Right kidney (tissue), 9 donors: ENCODE data around the gene PTCD3.

Experiments used
- DNase-seq: peaks from one replicate; pipeline ENCODE4 v3.0.0-alpha.2; 2016
- long read RNA-seq, 8 donors: transcript quantifications; one replicate each; lab custom pipeline, GENCODE V29; 2026

PTCD3 gene
- long read RNA-seq, donor 1, full-length matches to known transcripts: 9 of 46 reads
- long read RNA-seq, donor 1, partial matches to known transcripts: 37 of 46 reads
- long read RNA-seq, donor 1, other reads (novel, unspliced or antisense): 0 of 46 reads
- long read RNA-seq, donor 2, full-length matches to known transcripts: 1 of 7 reads
- long read RNA-seq, donor 2, partial matches to known transcripts: 6 of 7 reads
- long read RNA-seq, donor 2, other reads (novel, unspliced or antisense): 0 of 7 reads
- long read RNA-seq, donor 3, full-length matches to known transcripts: 1 of 20 reads
- long read RNA-seq, donor 3, partial matches to known transcripts: 19 of 20 reads
- long read RNA-seq, donor 3, other reads (novel, unspliced or antisense): 0 of 20 reads
- long read RNA-seq, donor 4, full-length matches to known transcripts: 7 of 37 reads
- long read RNA-seq, donor 4, partial matches to known transcripts: 30 of 37 reads
- long read RNA-seq, donor 4, other reads (novel, unspliced or antisense): 0 of 37 reads
- long read RNA-seq, donor 5, full-length matches to known transcripts: 2 of 26 reads
- long read RNA-seq, donor 5, partial matches to known transcripts: 24 of 26 reads
- long read RNA-seq, donor 5, other reads (novel, unspliced or antisense): 0 of 26 reads
- long read RNA-seq, donor 6, full-length matches to known transcripts: 4 of 15 reads
- long read RNA-seq, donor 6, partial matches to known transcripts: 11 of 15 reads
- long read RNA-seq, donor 6, other reads (novel, unspliced or antisense): 0 of 15 reads
- long read RNA-seq, donor 7, full-length matches to known transcripts: 5 of 63 reads
- long read RNA-seq, donor 7, partial matches to known transcripts: 58 of 63 reads
- long read RNA-seq, donor 7, other reads (novel, unspliced or antisense): 0 of 63 reads
- long read RNA-seq, donor 8, full-length matches to known transcripts: 6 of 84 reads
- long read RNA-seq, donor 8, partial matches to known transcripts: 66 of 84 reads
- long read RNA-seq, donor 8, other reads (novel, unspliced or antisense): 12 of 84 reads

DNA sequence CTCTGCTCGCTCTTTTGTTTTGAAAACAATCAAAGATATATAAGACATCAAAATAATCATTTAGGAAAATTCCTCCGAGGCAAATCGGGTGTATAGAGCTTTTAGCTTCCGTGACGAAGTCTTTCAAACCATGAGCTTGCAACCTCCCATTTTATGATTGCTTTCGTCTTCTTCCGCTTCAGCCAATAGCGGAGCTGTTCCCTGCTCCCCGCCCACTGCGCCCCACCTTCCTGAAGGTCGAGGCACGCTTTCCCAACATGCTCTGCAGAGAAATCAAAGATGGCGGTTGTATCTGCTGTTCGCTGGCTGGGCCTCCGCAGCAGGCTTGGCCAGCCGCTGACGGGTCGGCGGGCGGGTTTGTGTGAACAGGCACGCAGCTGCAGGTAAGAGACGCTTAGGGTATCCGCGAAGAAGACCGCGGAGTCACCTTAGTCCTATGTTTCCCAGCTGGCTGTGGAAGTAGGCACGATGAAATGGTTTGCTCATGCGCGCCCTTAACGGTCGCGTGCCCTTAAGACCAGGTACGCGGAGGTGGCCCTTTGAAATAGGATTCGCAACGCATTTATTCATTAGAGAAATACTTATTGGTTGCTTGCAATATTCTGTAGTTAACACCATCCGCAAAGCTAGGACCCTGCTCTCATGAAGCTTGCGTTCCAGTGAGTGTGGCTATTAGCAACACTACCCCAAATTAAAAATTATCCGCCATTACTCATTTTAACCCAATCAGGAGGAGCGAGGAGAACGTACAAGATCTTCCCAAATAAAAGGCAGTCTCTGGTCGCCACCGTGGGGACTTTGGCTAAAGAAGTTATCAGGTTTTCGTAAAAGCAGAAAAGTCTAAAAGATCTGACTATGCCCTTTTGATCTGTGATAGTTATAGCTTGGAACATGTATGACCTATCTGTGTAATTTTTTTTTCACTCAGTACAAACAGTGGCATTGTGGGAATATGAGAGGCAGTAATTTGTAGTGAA lies at the start of gene PTCD3:
Gene PTCD3 (plus strand): TSS at position 267 of the 977 bp plus-strand sequence. CDS start 13 bp downstream, at position 280.
- no peak for DNase-seq

DNA sequence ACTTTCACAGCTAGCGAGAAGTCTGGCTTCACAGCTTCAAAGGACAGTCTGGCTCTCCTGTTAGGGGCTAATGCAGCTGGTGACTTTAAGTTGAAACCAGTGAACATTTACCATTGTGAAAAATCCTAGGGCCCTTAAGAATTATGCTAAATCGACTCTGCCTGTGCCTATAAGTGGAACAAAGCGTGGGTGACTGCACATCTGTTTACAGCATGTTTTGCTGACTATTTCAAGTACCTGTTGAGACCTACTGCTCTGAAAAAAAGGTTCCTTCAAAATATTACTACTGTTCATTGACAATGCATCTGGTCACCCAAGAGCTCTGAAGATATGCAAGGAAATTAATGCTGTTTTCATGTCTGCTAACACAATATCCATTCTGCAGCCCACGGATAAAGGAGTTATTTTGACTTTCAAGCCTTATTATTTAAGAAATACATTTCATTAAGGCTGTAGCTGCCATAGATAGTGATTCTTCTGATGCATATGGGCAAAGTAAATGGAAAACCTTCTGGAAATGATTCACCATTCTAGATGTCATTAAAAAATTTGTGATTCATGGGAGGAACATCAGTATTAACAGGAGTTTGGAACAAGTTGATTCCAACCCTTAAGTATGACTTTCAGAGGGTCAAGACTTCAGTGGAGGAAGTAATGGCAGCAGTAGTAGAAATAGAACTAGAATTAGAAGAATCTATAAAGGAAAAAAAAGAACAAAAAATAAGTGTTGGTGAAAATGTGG lies 49.3 kb upstream of the PTCD3 start:
- DNase-seq: no peak

DNA sequence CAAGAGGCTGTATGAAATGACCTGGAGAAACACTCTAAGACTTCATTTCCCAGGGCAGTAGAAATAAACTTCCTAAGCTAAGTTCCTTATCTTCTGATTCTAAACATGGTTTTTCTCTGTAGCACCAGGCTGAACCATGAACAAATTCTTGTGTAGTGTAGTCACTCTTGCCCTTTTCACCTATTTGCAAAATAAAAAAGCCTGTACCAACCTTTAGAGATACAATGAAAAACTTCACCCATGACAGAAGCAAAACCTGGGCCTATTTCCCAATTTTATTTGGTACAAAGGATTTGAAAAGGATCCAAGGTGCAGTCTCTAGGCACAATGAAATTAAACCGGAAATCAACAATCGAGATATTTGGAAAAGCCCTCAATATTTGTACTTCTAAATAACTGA lies 44.0 kb upstream of the PTCD3 start:
- DNase-seq: no peak

DNA sequence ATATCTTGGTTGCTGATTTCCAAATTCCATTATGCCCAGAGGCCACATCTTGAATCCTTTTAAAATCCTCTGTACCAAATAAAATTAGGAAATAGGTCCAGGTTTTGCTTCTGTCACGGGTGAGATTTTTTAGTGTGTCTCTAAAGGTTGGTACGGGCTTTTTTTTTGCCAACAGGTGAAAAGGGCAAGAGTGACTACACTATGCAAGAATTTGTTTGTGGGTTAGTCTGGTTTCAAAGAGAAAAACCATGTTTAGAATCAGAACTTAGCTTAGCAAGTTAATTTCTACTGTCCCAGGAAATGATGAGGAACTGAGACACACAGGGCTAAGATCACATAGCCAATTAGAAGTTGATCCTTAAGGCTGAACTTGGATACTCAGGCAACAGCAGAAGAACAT lies 42.0 kb upstream of the PTCD3 start:
- DNase-seq: no peak

DNA sequence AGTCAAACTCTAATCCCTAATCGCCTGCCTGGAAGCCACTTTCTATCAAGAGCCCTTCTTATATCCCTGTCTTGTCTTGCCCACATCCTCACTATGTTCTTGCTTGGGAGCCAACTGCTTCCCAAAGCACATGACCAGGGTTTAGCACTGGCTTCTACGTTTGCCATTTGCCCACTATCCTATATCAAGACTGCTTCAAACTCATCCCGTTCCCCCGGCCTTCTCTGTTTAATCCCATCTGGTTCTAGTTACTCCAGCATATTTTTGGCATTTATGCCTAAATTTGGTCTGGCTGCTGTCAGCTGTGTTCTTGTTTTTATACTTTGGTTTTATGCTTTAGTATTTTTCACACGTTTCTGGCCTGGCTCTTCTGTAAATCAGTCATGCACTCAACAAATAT lies 40.5 kb upstream of the PTCD3 start:
- no peak for DNase-seq

DNA sequence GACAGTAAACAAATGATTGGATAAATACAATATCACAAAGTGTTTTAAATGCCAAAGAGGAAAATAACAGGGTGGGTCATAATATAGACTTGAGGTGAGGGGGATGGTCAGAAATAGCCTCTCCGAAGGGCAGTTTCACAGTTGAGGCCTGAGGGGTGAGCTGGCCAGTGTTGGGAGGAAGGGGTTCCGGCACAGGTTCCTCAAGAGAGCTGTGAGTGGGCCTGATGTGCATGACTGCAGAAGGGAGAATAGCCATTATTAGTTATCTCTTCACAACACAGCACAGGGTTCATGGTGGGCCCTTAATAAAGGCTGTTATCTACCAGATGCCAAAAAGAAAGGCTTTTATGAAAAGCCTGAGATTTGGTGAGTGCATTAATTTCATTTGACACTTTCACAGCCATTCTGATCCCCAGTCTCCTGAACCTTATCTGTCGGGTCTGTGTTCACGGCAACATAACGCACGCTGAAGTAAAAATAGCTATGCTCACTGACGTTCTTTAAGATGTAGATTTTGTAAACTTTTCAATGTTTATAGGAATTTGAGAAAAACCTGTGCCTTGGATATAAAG lies 39.9 kb upstream of the PTCD3 start:
- no peak for DNase-seq

DNA sequence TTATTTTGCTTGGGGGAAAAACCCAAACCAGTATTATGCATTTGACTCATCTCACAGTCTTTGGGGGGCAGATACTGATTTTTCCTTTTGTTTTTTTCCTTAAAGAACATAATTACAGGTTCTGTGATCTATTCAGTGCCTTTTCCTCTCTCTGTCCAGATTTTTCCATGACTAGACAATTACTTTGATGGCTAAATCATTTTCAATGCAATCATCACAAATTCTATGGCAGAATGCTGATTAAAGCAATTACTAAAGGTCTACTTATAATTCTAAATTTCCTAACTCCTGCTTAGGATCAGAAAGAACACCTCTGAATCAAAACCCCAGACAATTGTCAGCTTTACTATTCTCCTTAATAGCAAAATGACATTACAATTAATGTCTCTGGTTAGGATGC lies 39.1 kb upstream of the PTCD3 start:
- DNase-seq: no peak

DNA sequence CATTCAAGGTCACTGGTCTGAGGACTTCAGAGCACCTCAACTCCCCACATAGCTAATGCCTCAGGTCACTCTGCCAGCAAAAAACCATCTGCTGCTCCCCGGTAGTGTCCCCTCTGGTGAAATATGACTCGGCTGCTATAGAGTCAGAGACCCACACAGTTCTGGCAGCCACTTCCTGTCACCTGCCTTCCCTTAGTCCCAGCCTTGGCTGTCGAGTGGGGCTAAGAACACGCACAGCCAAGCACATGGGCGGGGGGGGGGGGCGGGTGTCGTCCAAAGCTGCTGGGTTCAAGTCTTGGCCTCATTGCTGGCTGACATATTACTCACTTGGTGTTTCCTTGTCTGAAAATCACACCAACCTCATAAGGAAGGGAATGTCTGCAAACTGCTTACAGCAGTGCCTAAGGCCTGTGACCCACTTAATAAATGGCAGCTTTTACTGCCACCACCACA lies 37.9 kb upstream of the PTCD3 start:
- DNase-seq: no peak

DNA sequence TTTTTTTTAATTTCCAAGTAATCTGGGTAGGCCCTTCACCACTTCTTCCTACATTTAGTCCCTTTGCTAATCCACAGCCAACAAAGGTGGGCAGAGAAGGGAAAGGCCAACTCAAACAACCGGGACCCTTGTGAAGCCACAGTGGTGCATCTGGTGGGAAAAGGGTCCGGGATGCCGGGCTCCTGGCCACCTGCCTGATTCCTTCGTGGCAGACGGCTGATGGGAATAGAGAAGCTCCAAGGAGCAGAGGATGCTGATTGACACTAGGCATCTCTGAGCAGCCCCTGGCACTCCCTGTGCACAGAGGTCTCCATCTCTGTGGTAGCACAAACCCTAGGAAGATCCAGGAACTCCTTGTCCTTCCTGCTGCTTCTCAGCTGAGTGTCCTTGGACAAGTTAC lies 37.4 kb upstream of the PTCD3 start:
- no peak for DNase-seq

DNA sequence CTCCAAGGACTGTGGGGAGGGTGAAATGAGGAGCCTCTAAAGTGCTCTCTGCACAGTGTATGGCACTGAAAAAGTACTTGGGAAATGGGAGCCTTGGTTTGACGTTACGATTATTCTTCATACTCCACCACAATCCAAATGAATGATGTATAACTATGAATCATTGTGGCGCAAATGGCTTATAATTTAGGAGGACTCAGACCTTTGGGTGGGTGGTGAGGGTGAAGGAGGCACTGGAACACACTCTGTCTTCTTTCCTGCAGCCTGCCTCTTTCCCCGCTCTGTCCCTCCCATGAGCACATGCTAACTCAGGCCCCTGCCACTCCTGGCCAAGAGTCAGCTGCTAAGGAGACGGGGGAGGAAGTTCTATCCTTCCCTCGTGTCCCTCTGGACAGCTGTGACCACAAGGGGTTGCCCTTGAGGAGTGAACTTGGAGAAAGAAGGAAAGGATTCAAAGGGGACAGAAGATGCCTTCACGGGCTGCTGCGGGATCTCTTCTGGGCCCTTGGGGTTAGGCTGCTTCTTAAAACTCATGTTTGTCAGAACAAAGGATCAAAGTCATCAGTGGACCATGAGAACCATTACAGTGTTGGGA lies 36.8 kb upstream of the PTCD3 start:
- no peak for DNase-seq

DNA sequence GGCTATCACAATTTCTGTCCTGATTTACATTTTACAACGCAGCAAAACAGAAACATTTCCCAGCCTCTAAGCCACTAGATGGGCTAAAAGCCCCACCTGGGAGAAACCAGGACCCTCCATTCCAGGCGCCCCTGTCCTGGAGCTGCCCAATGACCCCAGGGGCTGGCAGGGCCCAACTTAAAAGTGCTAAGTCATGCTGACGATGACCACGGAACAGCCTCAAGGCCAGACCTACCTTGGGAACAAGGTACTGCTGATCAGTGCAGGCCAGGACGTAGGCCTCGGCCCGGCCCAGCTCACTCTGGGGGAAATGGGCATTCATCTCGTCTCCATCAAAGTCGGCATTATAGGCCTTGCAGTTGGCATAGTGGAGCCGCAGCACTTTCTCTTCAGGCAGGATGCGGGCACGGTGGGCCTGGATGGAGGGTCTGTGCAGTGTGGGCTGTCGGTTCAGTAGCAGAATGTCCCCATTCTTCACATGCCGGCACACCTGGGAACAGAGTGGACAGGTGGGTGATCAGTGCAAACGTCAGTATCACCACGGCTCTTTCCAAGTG lies 36.2 kb upstream of the PTCD3 start:
- DNase-seq: no peak

DNA sequence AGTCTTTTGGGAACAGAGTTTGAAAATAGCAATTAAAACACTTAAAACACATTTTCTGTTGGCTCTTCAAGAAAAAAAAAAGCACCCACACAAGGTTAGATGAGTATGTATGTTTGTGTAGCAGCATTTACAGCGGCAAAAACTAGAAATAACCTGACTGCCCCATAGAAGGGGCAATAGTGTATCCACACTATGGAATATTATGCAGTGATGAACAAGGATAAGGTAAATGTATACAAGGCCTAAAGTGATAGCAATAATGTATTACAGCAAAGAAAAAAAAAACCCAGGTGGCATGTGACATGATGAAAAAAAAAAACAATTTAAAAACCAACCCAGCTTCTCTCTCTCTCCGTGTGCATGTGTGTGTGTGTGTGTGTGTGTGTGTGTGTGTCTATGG lies 35.2 kb upstream of the PTCD3 start:
- DNase-seq: no peak

DNA sequence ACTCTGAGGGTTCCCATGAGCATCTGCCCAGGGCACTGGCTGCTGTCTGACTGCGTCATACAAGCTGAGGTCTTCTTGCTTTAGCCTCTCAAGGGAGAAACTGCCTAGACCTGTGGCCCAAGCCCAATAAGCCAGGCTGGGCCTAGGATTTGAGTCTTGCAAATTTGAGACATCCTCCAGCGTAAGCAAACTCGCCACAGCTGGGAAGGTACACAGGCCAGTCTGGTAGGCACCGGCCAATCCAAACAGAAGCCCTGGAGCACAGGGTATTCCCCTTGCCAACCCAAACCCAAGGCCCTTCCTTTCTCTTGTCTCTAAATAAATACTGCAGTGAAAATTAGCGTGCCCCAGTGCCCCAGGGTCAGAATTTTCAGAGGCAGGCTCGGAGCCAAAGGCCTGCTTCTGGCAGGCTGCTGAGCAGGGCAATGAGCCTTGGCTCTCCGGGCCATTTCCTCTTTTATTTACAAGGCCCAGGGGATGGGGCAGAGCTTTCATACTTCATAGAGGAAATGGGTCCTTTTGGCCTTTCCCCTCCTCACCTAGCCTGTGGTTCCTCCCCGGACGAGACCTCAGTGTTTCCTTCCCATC lies 33.7 kb upstream of the PTCD3 start:
- peak; percentile 8 for DNase-seq

DNA sequence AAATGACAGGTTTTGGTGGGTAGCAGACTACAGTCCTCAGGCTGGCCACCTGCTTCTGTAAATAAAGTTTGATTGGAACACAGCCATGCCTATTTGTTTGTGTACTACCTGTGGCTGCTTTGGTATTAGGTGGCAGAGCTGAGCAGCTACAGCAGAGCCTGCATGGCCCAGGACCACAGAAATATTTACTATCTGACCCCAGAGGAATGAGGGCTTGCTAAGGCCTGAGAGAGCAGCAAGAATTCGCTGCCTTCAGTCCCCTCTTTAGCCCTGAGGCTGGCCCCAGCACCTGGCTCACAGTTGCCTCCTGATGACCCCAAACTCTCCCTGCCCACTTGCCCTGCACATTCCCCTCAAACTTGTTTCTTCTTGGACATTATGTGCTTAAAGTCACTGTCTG lies 32.8 kb upstream of the PTCD3 start:
- DNase-seq: no peak

DNA sequence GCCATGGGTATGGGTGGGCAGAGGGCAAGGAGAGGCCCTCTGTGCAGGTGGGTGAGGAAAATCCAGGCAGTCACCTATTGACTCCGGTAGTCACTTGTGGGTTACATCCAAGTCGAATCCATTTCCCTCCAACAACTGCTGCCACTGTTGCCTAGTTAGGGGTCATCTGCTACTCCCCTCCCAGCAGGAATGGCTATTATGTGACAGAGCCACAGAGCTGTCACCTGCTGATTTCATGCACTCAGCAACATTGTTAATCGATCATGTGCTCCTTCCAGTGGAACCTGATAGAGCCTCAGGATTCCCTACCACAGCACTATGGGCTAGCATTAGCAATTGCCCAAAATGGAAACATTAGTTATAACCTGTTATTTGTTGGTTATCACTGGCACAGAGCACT lies 31.8 kb upstream of the PTCD3 start:
- DNase-seq: no peak

DNA sequence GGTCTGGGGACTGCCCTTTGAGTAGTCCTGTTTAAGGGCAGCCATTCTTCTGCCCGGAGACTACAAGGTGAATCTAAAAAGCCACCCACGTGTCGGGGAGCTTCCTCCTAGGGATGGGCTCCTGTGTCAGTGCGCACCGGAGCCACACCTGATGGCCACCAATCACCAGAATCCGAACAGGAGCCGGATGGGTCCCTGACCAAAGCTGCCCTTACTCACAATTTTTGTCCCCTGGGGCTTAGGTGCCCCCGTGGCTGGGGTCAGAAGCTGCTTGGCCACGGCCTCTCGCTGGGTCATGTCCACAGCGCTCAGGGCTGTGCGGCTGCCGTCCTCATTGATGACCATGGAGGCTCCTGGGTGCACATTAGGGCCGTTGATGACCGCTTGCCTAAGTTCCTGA lies 31.2 kb upstream of the PTCD3 start:
- DNase-seq: no peak

DNA sequence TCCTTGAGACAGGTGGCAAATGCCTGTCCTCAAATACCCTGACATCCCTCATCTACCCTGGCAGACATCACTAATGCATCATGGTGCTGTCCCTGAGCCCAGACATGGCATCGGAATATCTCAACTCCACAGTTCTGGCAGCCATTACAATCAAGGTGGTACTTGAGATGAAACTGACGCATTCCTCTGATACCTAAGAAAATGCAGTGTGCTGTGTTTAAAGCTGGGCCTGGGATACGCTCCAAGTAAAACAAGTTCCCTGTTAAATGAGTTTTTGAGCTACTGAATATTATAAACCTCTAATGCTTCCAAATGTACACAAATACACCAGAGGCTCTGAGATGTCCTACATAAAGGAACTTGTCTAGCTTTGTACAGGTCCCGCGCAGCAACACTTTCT lies 30.1 kb upstream of the PTCD3 start:
- DNase-seq: no peak

DNA sequence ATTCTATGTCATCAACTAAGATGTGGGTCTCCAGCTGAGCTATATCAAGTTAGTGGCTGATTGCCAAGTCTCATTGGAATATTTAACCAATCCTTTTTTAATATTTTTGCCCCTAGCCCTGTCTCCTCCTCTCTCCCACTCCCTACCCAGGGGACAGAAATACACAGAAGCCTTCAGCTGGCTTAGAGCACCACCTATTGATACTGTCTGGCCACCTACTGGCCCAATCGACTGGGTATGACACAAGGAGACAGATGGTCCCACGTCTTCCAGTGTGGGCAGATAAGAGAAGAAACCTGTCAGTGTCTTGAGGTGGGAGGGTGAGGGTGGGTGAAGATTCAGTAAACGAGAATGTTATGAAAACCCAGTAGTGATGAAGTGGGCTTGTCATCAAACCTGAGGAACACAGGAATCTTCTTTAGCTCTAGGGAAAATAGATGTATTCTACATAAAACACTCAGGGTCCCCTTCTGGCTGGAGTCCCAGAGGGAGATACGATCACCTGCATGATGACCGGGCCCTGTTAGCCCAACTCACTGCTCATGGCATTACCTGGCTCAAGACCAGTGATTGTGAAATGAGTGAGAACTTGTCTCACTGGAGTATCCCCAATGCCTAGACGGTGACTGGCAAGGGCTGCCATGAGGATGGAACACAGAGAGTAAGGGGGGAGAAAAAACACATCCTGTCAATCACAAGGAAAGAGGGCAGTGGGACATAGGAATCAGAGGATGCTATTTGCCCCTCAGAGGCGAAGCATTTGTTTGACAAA lies 27.1 kb upstream of the PTCD3 start:
- DNase-seq: peak; percentile 10
